GM23338 (cell line): ENCODE data around the gene ABAT. TPM values are rescaled to one million over a fixed set of nuclear protein-coding genes. Genes with fewer than 3 reads are reported as not detected.

Experiments
- ATAC-seq: fragments of 200-7000 bp; cut with Tn5 transposase; 3 replicates; pipeline ENCODE4 v1.9.1; 2020
- DNase-seq: peaks from one replicate; pipeline ENCODE4 v3.0.0-alpha.2; 2015; ENCODE audit warnings: low spot score
- H2AFZ ChIP-seq: fragments of 200-600 bp; sonication (generic); 2 replicates; pipeline ENCODE4 v1.8.0; 2016; ENCODE audit warnings: antibody characterized with exemption, mild to moderate bottlenecking, moderate library complexity
- H3F3A ChIP-seq: fragments of 200-600 bp; sonication (generic); replicated peaks from 2 replicates; pipeline ENCODE4 v1.8.0; 2017; ENCODE audit warnings: antibody characterized with exemption, mixed run types, low read depth
- H3K27ac ChIP-seq: fragments of 200-600 bp; sonication (generic); 2 replicates; pipeline ENCODE4 v1.6.1; 2016; ENCODE audit warnings: low read depth
- H3K27me3 ChIP-seq: fragments of 200-600 bp; sonication (generic); 2 replicates; pipeline ENCODE4 v1.8.0; 2016; ENCODE audit warnings: mild to moderate bottlenecking, mixed run types, moderate library complexity; ENCODE audit not compliant: insufficient read depth
- H3K36me3 ChIP-seq: fragments of 200-600 bp; sonication (generic); 2 replicates; pipeline ENCODE4 v1.8.0; 2016; ENCODE audit warnings: mild to moderate bottlenecking; ENCODE audit not compliant: insufficient read depth
- H3K4me1 ChIP-seq: fragments of 200-600 bp; sonication (generic); 2 replicates; pipeline ENCODE4 v1.8.0; 2016; ENCODE audit warnings: mild to moderate bottlenecking, moderate library complexity; ENCODE audit not compliant: insufficient read depth
- H3K4me2 ChIP-seq: fragments of 200-600 bp; sonication (generic); 2 replicates; pipeline ENCODE4 v1.7.1; 2017; ENCODE audit warnings: mixed run types
- H3K4me3 ChIP-seq: fragments of 200-600 bp; sonication (generic); 2 replicates; pipeline ENCODE4 v1.6.1; 2016; ENCODE audit warnings: mixed run types
- H3K79me2 ChIP-seq: fragments of 200-600 bp; sonication (generic); replicated peaks from 2 replicates; pipeline ENCODE4 v1.8.0; 2017; ENCODE audit warnings: mild to moderate bottlenecking; ENCODE audit not compliant: insufficient read depth
- H3K9me2 ChIP-seq: fragments of 200-600 bp; sonication (generic); 2 replicates; pipeline ENCODE4 v1.8.0; 2017; ENCODE audit not compliant: insufficient read depth
- H4K20me1 ChIP-seq: fragments of 200-600 bp; sonication (generic); replicated peaks from 2 replicates; pipeline ENCODE4 v1.8.0; 2017; ENCODE audit warnings: mild to moderate bottlenecking; ENCODE audit not compliant: insufficient read depth
- H3K27ac Mint-ChIP-seq: 2 replicates; pipeline ENCODE4 v1.8.0; 2020; ENCODE audit warnings: inconsistent platforms, mild to moderate bottlenecking, moderate library complexity, mixed read lengths
- H3K27me3 Mint-ChIP-seq: 3 replicates; pipeline ENCODE4 v1.8.0; 2022; ENCODE audit warnings: low read depth, mild to moderate bottlenecking, moderate library complexity, mixed read lengths, inconsistent platforms; ENCODE audit not compliant: insufficient read depth, poor library complexity
- H3K36me3 Mint-ChIP-seq: 3 replicates; pipeline ENCODE4 v1.8.0; 2021; ENCODE audit warnings: low read depth, mild to moderate bottlenecking, inconsistent platforms, moderate library complexity, mixed read lengths
- H3K4me1 Mint-ChIP-seq: 3 replicates; pipeline ENCODE4 v1.8.0; 2020; ENCODE audit warnings: mild to moderate bottlenecking, inconsistent platforms, mixed read lengths
- H3K4me3 Mint-ChIP-seq: 3 replicates; pipeline ENCODE4 v1.8.0; 2021; ENCODE audit warnings: moderate library complexity, mild to moderate bottlenecking, inconsistent platforms, mixed read lengths
- H3K9me3 Mint-ChIP-seq: 3 replicates; pipeline ENCODE4 v1.8.0; 2020; ENCODE audit warnings: moderate library complexity, mild to moderate bottlenecking, inconsistent platforms, mixed read lengths
- CREB1 ChIP-seq: fragments of 250-450 bp; sonication (Bioruptor Pico); IDR thresholded peaks from 2 replicates; pipeline ENCODE4 v1.5.0; 2020; ENCODE audit warnings: low read depth, mild to moderate bottlenecking, moderate library complexity
- EZH2 ChIP-seq: fragments of 200-600 bp; sonication (generic); IDR thresholded peaks from one replicate; pipeline ENCODE4 v1.8.0; 2017; ENCODE audit warnings: antibody characterized with exemption, mild to moderate bottlenecking, low read depth; ENCODE audit not compliant: unreplicated experiment
- EZH2phosphoT487 ChIP-seq: fragments of 200-600 bp; sonication (generic); IDR thresholded peaks from one replicate; pipeline ENCODE4 v1.8.1; 2018; ENCODE audit warnings: antibody characterized with exemption; ENCODE audit not compliant: unreplicated experiment
- JUNB ChIP-seq: IDR thresholded peaks from one replicate; pipeline ENCODE4 v1.6.1; 2016; ENCODE audit warnings: antibody characterized with exemption; ENCODE audit not compliant: unreplicated experiment
- NANOG ChIP-seq: IDR thresholded peaks from 2 replicates; pipeline ENCODE4 v1.6.1; 2016; ENCODE audit warnings: antibody characterized with exemption, borderline replicate concordance
- POLR2AphosphoS5 ChIP-seq: IDR thresholded peaks from 2 replicates; pipeline ENCODE4 v1.6.1; 2016; ENCODE audit warnings: antibody characterized with exemption, low read depth
- REST ChIP-seq: IDR thresholded peaks from one replicate; pipeline ENCODE4 v1.6.1; 2018; ENCODE audit warnings: antibody characterized with exemption; ENCODE audit not compliant: unreplicated experiment
- STAT1 ChIP-seq: IDR thresholded peaks from one replicate; pipeline ENCODE4 v1.6.1; 2016; ENCODE audit warnings: antibody characterized with exemption; ENCODE audit not compliant: unreplicated experiment
- ZNF114 ChIP-seq: fragments of 250-450 bp; sonication (Bioruptor Pico); IDR thresholded peaks from 2 replicates; pipeline ENCODE4 v1.5.0; 2020; ENCODE audit warnings: mild to moderate bottlenecking, moderate library complexity
- ZNF331 ChIP-seq: fragments of 250-450 bp; sonication (Bioruptor Pico); IDR thresholded peaks from 2 replicates; pipeline ENCODE4 v1.5.0; 2020; ENCODE audit warnings: low read depth, mild to moderate bottlenecking, moderate library complexity
- polyA plus RNA-seq: library from polyadenylated mRNA; unstranded; fragments of >200 nt; fragmentation: Nextera tagmentation; extraction: Ambion mirVana; gene quantifications from 2 replicates; pipeline ENCODE4 v1.2.1, GENCODE V29; 2016
- total RNA-seq: library from RNA; depleted of rRNA; stranded (reverse); fragments of >200 nt; shearing (Covaris generic); gene quantifications from 2 replicates; pipeline ENCODE4 v1.2.3, GENCODE V29; 2014
- TF ChIP-seq, protein P1 (sequence below): fragments of 250-450 bp; sonication (Bioruptor Pico); IDR thresholded peaks from 2 replicates; pipeline ENCODE4 v1.5.0; 2020; ENCODE audit warnings: mild to moderate bottlenecking, moderate library complexity
- TF ChIP-seq, protein P2 (sequence below), 2 experiments: fragments of 200-600 bp in 1 of 2; sonication (generic) in 1 of 2; conservative IDR thresholded peaks; 2 replicates each; pipeline versions ENCODE4 v1.5.1 to v1.6.1; 2016 to 2017; ENCODE audit warnings: antibody characterized with exemption in 2 of 2, low read depth in 2 of 2, mild to moderate bottlenecking in 2 of 2, moderate library complexity in 1 of 2
- TF ChIP-seq, protein P3 (sequence below): IDR thresholded peaks from 2 replicates; pipeline ENCODE4 v1.6.1; 2016; ENCODE audit warnings: antibody characterized with exemption

ABAT gene
- total and polyA plus RNA-seq, 2 experiments from 2014 or later: 4.4 to 8.8 TPM

DNA sequence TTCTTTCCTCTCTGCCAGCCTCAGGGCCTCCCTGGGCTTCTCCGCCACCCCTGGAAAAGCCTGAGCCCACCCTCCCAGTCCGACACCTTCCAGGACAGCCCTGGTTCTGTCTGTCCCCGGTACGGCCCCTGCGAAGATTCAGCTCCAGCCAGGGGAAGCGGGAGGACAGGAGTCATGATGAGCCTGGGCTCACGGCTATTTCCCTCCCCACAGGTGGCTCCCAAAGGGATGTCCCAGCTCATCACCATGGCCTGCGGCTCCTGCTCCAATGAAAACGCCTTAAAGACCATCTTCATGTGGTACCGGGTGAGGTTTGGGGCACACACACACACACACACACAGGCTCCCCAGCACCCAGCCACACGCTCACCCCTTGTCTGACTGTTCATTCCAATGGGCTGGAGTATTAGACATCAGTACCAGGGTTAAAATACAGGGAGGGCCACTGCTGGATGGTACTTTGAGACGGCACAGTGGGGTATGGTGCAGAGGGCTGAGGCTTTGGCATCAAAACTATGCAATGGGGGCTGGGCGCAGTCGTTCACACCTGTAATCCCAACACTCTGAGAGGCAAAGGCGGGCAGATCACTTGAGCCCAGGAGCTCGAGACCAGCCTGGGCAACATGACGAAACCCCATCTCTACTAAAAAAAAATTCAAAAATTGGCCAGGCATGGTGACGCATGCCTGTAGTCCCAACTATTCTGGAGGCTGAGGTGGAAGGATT lies 90.3 kb downstream of the ABAT start:
- Histone ChIP-seq H3K4me1 (peaks cover 17% of the 10 kb centered on the region), H3K4me2 (peak overlapping the region; percentile 64; the same call in 1 of the 2 replicates), H4K20me1 (no peaks in the 10 kb centered on the region), H2AFZ (peak overlapping the region; percentile 83), H3K79me2 (no peaks in the 10 kb centered on the region), H3K27ac (no peak overlapping the region), H3K9me2 (no peaks in the 10 kb centered on the region), H3K36me3 (no peaks in the 10 kb centered on the region), H3K4me3 (0 out of 2 replicates have a peak overlapping the region, but pooled peaks have one; percentile 3), H3F3A (peaks cover 8% of the 10 kb centered on the region; the same call in 1 of the 2 replicates), H3K27me3 (no peaks in the 10 kb centered on the region)
- Mint-ChIP-seq H3K9me3 (no peaks in the 10 kb centered on the region), H3K4me3 (no peak overlapping the region), H3K4me1 (peaks cover 16% of the 10 kb centered on the region), H3K27ac (no peak overlapping the region), H3K27me3 (peaks cover 14% of the 10 kb centered on the region), H3K36me3 (no peaks in the 10 kb centered on the region)
- DNase-seq: peak; percentile 49
- TF ChIP-seq EZH2 (no peak), ZNF114 (CRISPR knock-in tag) (no peak), NANOG (no peak), ZNF331 (CRISPR knock-in tag) (no peak), STAT1 (no peak), JUNB (no peak), CREB1 (CRISPR knock-in tag) (no peak), REST (no peak), POLR2AphosphoS5 (no peak), EZH2phosphoT487 (no peak)
- TF ChIP-seq, protein P1, sequence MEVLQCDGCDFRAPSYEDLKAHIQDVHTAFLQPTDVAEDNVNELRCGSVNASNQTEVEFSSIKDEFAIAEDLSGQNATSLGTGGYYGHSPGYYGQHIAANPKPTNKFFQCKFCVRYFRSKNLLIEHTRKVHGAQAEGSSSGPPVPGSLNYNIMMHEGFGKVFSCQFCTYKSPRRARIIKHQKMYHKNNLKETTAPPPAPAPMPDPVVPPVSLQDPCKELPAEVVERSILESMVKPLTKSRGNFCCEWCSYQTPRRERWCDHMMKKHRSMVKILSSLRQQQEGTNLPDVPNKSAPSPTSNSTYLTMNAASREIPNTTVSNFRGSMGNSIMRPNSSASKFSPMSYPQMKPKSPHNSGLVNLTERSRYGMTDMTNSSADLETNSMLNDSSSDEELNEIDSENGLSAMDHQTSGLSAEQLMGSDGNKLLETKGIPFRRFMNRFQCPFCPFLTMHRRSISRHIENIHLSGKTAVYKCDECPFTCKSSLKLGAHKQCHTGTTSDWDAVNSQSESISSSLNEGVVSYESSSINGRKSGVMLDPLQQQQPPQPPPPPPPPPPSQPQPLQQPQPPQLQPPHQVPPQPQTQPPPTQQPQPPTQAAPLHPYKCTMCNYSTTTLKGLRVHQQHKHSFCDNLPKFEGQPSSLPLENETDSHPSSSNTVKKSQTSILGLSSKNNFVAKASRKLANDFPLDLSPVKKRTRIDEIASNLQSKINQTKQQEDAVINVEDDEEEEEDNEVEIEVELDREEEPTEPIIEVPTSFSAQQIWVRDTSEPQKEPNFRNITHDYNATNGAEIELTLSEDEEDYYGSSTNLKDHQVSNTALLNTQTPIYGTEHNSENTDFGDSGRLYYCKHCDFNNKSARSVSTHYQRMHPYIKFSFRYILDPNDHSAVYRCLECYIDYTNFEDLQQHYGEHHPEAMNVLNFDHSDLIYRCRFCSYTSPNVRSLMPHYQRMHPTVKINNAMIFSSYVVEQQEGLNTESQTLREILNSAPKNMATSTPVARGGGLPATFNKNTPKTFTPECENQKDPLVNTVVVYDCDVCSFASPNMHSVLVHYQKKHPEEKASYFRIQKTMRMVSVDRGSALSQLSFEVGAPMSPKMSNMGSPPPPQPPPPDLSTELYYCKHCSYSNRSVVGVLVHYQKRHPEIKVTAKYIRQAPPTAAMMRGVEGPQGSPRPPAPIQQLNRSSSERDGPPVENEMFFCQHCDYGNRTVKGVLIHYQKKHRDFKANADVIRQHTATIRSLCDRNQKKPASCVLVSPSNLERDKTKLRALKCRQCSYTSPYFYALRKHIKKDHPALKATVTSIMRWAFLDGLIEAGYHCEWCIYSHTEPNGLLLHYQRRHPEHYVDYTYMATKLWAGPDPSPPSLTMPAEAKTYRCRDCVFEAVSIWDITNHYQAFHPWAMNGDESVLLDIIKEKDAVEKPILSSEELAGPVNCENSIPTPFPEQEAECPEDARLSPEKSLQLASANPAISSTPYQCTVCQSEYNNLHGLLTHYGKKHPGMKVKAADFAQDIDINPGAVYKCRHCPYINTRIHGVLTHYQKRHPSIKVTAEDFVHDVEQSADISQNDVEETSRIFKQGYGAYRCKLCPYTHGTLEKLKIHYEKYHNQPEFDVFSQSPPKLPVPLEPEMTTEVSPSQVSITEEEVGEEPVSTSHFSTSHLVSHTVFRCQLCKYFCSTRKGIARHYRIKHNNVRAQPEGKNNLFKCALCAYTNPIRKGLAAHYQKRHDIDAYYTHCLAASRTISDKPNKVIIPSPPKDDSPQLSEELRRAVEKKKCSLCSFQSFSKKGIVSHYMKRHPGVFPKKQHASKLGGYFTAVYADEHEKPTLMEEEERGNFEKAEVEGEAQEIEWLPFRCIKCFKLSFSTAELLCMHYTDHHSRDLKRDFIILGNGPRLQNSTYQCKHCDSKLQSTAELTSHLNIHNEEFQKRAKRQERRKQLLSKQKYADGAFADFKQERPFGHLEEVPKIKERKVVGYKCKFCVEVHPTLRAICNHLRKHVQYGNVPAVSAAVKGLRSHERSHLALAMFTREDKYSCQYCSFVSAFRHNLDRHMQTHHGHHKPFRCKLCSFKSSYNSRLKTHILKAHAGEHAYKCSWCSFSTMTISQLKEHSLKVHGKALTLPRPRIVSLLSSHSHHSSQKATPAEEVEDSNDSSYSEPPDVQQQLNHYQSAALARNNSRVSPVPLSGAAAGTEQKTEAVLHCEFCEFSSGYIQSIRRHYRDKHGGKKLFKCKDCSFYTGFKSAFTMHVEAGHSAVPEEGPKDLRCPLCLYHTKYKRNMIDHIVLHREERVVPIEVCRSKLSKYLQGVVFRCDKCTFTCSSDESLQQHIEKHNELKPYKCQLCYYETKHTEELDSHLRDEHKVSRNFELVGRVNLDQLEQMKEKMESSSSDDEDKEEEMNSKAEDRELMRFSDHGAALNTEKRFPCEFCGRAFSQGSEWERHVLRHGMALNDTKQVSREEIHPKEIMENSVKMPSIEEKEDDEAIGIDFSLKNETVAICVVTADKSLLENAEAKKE (CRISPR knock-in tag): no peak
- TF ChIP-seq, protein P2, sequence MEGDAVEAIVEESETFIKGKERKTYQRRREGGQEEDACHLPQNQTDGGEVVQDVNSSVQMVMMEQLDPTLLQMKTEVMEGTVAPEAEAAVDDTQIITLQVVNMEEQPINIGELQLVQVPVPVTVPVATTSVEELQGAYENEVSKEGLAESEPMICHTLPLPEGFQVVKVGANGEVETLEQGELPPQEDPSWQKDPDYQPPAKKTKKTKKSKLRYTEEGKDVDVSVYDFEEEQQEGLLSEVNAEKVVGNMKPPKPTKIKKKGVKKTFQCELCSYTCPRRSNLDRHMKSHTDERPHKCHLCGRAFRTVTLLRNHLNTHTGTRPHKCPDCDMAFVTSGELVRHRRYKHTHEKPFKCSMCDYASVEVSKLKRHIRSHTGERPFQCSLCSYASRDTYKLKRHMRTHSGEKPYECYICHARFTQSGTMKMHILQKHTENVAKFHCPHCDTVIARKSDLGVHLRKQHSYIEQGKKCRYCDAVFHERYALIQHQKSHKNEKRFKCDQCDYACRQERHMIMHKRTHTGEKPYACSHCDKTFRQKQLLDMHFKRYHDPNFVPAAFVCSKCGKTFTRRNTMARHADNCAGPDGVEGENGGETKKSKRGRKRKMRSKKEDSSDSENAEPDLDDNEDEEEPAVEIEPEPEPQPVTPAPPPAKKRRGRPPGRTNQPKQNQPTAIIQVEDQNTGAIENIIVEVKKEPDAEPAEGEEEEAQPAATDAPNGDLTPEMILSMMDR (conservative IDR thresholded peaks at IDR 0.05; ENCODE audit: low read depth in 2 of 2): no peak
- TF ChIP-seq, protein P3, sequence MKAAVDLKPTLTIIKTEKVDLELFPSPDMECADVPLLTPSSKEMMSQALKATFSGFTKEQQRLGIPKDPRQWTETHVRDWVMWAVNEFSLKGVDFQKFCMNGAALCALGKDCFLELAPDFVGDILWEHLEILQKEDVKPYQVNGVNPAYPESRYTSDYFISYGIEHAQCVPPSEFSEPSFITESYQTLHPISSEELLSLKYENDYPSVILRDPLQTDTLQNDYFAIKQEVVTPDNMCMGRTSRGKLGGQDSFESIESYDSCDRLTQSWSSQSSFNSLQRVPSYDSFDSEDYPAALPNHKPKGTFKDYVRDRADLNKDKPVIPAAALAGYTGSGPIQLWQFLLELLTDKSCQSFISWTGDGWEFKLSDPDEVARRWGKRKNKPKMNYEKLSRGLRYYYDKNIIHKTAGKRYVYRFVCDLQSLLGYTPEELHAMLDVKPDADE: no peak
- ATAC-seq: peak; percentile 81
